GM19099 (cell line): ENCODE measurements around the gene MCOLN2.

Source experiments
- POLR2A ChIP-seq: IDR thresholded peaks from 3 replicates; pipeline ENCODE4 v1.6.1; 2011; ENCODE audit warnings: low read depth; ENCODE audit not compliant: insufficient read length; ENCODE audit errors: extremely low read depth

The MCOLN2 gene

GRCh38 chr1:84892705-84893618 lies 104.0 kb downstream of the MCOLN2 start, which contains the start of gene LPAR3:
TSS of gene LPAR3 (minus strand) at chr1:84893206. CDS start at chr1:84866120, 27,086 bp downstream.
- no peak for TF ChIP-seq POLR2A

GRCh38 chr1:84890566-84890965 lies 106.3 kb downstream of the MCOLN2 start:
- no peak for TF ChIP-seq POLR2A

GRCh38 chr1:84889437-84889836 lies 107.5 kb downstream of the MCOLN2 start:
- TF ChIP-seq POLR2A, result no peak

- no peak for TF ChIP-seq POLR2A
These were observed 108.2 kb downstream of the MCOLN2 start for GRCh38 chr1:84888753-84889152.

DNA sequence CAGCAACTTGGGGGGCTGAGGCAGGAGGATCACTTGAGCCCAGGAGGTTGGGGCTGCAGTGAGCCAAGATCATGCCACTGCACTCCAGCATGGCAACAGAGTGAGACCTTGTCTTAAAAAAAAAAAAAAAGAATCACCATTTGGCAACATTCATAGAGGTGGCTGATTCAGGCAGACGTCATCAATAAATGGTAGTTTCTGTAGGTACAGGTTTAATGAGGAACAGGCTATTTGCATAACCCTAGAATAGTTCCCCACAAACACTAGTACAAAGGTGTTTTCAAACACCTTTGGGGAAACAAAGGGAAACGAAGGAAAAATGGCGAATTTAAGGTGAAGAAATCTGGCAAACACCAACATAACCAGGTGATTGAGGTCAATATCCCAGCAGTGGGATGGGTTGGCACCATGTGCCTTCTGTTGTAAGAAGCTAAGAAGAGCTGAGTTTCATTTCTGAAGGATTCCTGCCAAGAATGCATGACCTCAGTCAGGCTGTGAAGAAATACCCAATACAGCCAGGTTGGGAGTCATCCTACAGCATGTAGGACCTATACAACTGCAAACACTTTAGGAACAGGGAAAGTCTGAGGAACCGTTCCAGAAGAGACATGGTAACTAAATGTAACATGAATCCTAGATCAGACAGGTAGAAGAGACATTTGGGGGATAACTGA lies 109.5 kb downstream of the MCOLN2 start:
- TF ChIP-seq POLR2A, result no peak

GRCh38 chr1:84885469-84885868 lies 111.4 kb downstream of the MCOLN2 start:
- no peak for TF ChIP-seq POLR2A

DNA sequence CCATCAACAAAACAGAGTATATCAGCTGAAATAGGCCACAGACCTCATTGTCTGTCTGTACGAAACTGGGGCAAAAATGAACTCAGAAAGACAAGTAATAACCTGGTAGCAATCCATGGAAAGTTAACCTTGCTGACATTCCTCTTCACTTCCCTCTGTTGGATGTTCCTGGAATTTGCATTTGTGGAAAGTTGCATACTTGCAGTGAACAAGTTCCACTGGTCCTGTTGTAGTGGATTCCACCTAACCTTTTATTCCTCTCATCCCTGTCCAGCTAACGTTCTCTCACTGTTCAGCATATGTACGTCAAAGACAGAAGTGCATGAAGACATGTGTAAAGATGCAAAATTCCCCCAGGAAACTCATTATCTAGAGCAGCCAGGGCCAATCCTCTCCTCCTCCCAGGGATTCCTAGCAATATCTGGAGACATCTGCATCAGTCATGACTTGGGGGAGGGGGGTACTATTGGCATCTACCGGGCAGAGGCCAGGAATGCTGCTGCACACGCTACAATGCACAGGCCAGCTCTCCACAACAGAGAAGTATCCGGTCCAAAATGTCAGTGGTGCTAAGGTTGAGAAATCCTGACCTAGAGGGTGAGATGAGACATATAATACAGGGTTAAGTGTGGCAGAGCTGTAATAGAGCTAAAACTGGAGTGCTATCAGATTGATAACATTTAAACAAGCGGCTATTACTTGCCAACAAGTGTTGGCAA lies 112.1 kb downstream of the MCOLN2 start:
- no peak for TF ChIP-seq POLR2A

DNA sequence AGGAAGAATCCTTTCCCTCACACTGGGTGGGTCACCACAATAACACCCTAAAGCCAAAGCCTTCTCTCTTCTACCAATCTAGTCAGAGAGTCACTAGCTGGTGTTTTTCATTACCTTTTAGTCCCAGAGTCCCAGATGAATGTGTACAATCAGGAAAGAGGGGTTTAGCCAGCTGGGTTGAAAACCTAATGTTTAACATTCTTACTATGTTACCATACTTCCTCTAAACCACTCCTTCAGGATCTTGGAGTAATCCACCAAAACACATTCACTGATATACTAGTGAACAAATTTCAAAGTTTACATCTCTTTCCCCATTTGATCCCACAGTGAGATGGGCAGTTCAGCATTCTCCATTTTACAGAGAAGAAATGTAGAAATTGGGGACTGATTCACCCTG lies 113.6 kb downstream of the MCOLN2 start:
- no peak for TF ChIP-seq POLR2A

GRCh38 chr1:84877592-84877991 lies 119.3 kb downstream of the MCOLN2 start:
- no peak for TF ChIP-seq POLR2A

DNA sequence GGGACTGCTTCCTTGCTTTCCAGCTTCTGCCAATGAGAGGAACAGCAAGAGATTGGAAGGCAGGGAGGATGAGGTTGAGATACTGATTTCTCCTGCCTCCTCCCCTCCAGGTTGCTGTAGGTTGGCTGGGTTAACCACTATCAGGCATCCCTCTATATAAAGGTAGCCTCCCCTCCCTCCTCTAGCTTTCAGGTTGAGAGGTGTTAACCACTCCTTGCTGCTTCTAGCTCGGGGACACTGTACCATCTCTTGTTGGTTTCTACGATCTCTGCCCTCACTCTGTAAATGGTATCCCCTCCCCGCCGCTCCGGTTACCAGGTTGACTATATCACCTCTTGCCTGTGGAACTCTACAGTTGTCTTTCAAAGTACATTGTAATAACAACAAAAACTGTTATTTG lies 120.6 kb downstream of the MCOLN2 start:
- TF ChIP-seq POLR2A, result no peak
